ENCODE results near the gene CPZ. TPM values are rescaled to one million over a fixed set of nuclear protein-coding genes. Genes with fewer than 3 reads are reported as not detected.

The CPZ gene
- polyA plus RNA-seq, 1 donor (not counting 4 experiments of a cell fraction or from before 2014, with no cell fraction given), result not detected

DNA sequence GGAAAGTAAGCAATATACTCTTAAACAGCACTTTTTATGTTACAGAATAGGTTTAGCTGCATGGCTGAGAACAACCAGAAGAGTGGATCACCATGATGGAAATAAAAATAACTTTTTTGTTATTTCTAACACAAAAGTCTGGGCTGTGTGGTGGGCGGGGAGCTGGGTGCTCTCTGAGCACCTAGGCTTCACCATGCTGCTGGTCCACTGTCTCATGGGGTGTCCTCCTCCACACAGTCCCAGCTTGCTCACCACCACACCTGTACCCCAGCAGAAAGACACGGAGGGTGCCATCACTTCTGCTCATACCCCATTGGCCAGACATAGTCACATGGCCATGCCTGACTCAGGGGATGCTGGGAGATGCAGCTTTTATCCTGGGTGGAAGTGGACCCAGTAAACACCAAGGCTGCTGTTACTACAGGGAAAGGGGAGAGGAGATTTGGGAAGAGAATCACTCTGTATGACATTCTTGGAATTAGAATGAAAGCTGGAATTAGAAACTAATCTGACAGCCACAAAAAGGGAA is 45.0 kb downstream of the CPZ start:
- Histone ChIP-seq H3K27ac (ENCODE audit: control insufficient read depth, insufficient read depth, low read length) (no peak overlapping the region), H3K9me3 (ENCODE audit: control insufficient read depth, low read depth, low read length) (no peaks in the 10 kb centered on the region), H3K9me1 (ENCODE audit: control insufficient read depth, extremely low read depth, insufficient read depth, low read length) (no peaks in the 10 kb centered on the region), H3K4me1 (ENCODE audit: control insufficient read depth, extremely low read depth, insufficient read depth, low read length) (no peaks in the 10 kb centered on the region), H3K79me2 (ENCODE audit: control insufficient read depth, insufficient read depth, low read length) (no peaks in the 10 kb centered on the region), H3K9ac (ENCODE audit: control insufficient read depth, extremely low read depth, insufficient read depth, low read length) (no peak overlapping the region), H3K4me2 (ENCODE audit: control insufficient read depth, extremely low read depth, insufficient read depth, low read depth, low read length) (no peak overlapping the region), H3K36me3 (ENCODE audit: control insufficient read depth in 2 of 2, extremely low read depth in 1 of 2, insufficient read depth in 2 of 2, low read length in 2 of 2) (no peaks in the 10 kb centered on the region), H3K4me3 (ENCODE audit: control insufficient read depth in 2 of 3, extremely low read depth in 1 of 3, insufficient read depth in 2 of 3, low read depth in 1 of 3, low read length in 3 of 3) (no peak overlapping the region), H4K20me1 (ENCODE audit: control insufficient read depth, extremely low read depth, insufficient read depth, low read length) (no peaks in the 10 kb centered on the region), H3K27me3 (ENCODE audit: control insufficient read depth, extremely low read depth, insufficient read depth, low read length) (no peaks in the 10 kb centered on the region), H2AFZ (ENCODE audit: control insufficient read depth, low read length) (no peak overlapping the region)
- dilution Hi-C loops (cut with MboI; ENCODE audit: extremely low pct_ligation_motif_present, low sequenced_read_pairs), result no loop called here
- DNase-seq (ENCODE audit: low read depth, low spot score), result no peak
- FAIRE-seq, result no peak
- TF ChIP-seq CTCF (optimal IDR thresholded peaks at IDR 0.05 in 1 of 3, IDR thresholded peaks at IDR 0.05 in 1 of 3, conservative IDR thresholded peaks at IDR 0.05 in 1 of 3; ENCODE audit: extremely low read depth in 1 of 3, insufficient read depth in 2 of 3, low read length in 3 of 3), result no peak
- TF ChIP-seq EZH2 (IDR thresholded peaks at IDR 0.05; ENCODE audit: low read length), result no peak

- TF ChIP-seq CTCF (optimal IDR thresholded peaks at IDR 0.05 in 1 of 3, IDR thresholded peaks at IDR 0.05 in 1 of 3, conservative IDR thresholded peaks at IDR 0.05 in 1 of 3; ENCODE audit: extremely low read depth in 1 of 3, insufficient read depth in 2 of 3, low read length in 3 of 3), result no peak
- no peak for TF ChIP-seq EZH2 (IDR thresholded peaks at IDR 0.05; ENCODE audit: low read length)
These were observed 46.5 kb downstream of the CPZ start for GRCh38 chr4:8639021-8639420.

More at GRCh38 chr4:8639021-8639420, 46.5 kb downstream of the CPZ start:
- Histone ChIP-seq H3K27me3 (ENCODE audit: control insufficient read depth, extremely low read depth, insufficient read depth, low read length) (no peaks in the 10 kb centered on the region), H3K4me3 (ENCODE audit: control insufficient read depth in 2 of 3, extremely low read depth in 1 of 3, insufficient read depth in 2 of 3, low read depth in 1 of 3, low read length in 3 of 3) (no peak overlapping the region), H3K79me2 (ENCODE audit: control insufficient read depth, insufficient read depth, low read length) (no peaks in the 10 kb centered on the region), H2AFZ (ENCODE audit: control insufficient read depth, low read length) (no peak overlapping the region), H3K27ac (ENCODE audit: control insufficient read depth, insufficient read depth, low read length) (no peak overlapping the region), H4K20me1 (ENCODE audit: control insufficient read depth, extremely low read depth, insufficient read depth, low read length) (no peaks in the 10 kb centered on the region), H3K9me3 (ENCODE audit: control insufficient read depth, low read depth, low read length) (no peaks in the 10 kb centered on the region), H3K9ac (ENCODE audit: control insufficient read depth, extremely low read depth, insufficient read depth, low read length) (no peak overlapping the region), H3K4me1 (ENCODE audit: control insufficient read depth, extremely low read depth, insufficient read depth, low read length) (no peaks in the 10 kb centered on the region), H3K4me2 (ENCODE audit: control insufficient read depth, extremely low read depth, insufficient read depth, low read depth, low read length) (no peak overlapping the region), H3K36me3 (ENCODE audit: control insufficient read depth in 2 of 2, extremely low read depth in 1 of 2, insufficient read depth in 2 of 2, low read length in 2 of 2) (no peaks in the 10 kb centered on the region), H3K9me1 (ENCODE audit: control insufficient read depth, extremely low read depth, insufficient read depth, low read length) (no peaks in the 10 kb centered on the region)
- no peak for FAIRE-seq
- dilution Hi-C loops (cut with MboI; ENCODE audit: extremely low pct_ligation_motif_present, low sequenced_read_pairs), result no loop called here
- no peak for DNase-seq (ENCODE audit: low read depth, low spot score)
